Right ventricle myocardium superior (tissue), 1 donor: ENCODE measurements around the gene ZNF708. TPM values are rescaled to one million over a fixed set of nuclear protein-coding genes. Genes with fewer than 3 reads are reported as not detected.
"Not testable (repeated sequence)": the region's sequence is repeated elsewhere in the genome, so short reads cannot be mapped to it uniquely, and the experiment has no call there.

Experiments used
- ATAC-seq: fragments of 200-7000 bp; cut with Tn5 transposase; one replicate; pipeline ENCODE4 v1.9.1; 2020; ENCODE audit warnings: mild to moderate bottlenecking; ENCODE audit not compliant: poor library complexity
- DNase-seq: peaks from one replicate; pipeline ENCODE4 v3.0.0-alpha.2; 2020
- intact Hi-C: fragments of 100-400 bp; cut with DNase I; formaldehyde crosslinking; loops from one replicate; pipeline ENCODE4 v1.11.2; 2022
- total RNA-seq: library from RNA; stranded (reverse); fragmentation: NEBNext Ultra II Directional; extraction: Animal tissue kit (Norgen Biotek cat#: 25700); gene quantifications from one replicate; pipeline ENCODE4 v1.2.1, GENCODE V29; 2021
- donor health status: DM: no; HTN: yes; CAD: no; lungs with severe emphysema.

ZNF708 gene
- total RNA-seq, 1 donor from 2014 or later, result 3.5 TPM

GRCh38 chr19:21264891-21265290 lies 64.3 kb downstream of the ZNF708 start:
- intact Hi-C loops, result no loop called here
- ATAC-seq, result no peak
- no peak for DNase-seq

- ATAC-seq (no peak), DNase-seq (no peak)
- intact Hi-C loops, result no loop called here
Measured at GRCh38 chr19:21264416-21264815, 64.8 kb downstream of the ZNF708 start.

GRCh38 chr19:21260848-21261381 lies 68.3 kb downstream of the ZNF708 start:
- intact Hi-C loops, ATAC-seq, DNase-seq: not testable (repeated sequence)

- ATAC-seq (no peak), DNase-seq (no peak)
- intact Hi-C loops, result no loop called here
Measured at GRCh38 chr19:21260164-21260847, 68.9 kb downstream of the ZNF708 start.

GRCh38 chr19:21259421-21260124 lies 69.6 kb downstream of the ZNF708 start:
- DNase-seq, intact Hi-C loops, ATAC-seq: not testable (repeated sequence)

- intact Hi-C loops, result no loop called here
- no peak for DNase-seq
- no peak for ATAC-seq
Measured at GRCh38 chr19:21256722-21257121, 72.5 kb downstream of the ZNF708 start.

Other genes starting within 250 kb of the ZNF708 start
- gene ZNF714, start 247.2 kb downstream of the ZNF708 start, total RNA-seq, result 2.2 TPM
- gene ZNF431, start 187.4 kb downstream of the ZNF708 start, total RNA-seq, result 9.9 TPM
- 1.8 TPM for gene ZNF738, start 29.6 kb upstream of the ZNF708 start, total RNA-seq
- gene ZNF493, start 67.7 kb upstream of the ZNF708 start, total RNA-seq, result 11.9 TPM
- 6.4 TPM for gene ZNF429, start 176.2 kb upstream of the ZNF708 start, total RNA-seq